ACC112 (cell line): ENCODE data around the gene WNK2.

ENCODE experiments used
- H2AFZ ChIP-seq: fragments of 200-600 bp; sonication (generic); one replicate; pipeline ENCODE4 v1.6.0; 2017; ENCODE audit warnings: antibody characterized with exemption, low read length; ENCODE audit not compliant: unreplicated experiment
- H3K27ac ChIP-seq: fragments of 200-600 bp; sonication (generic); 2 replicates; pipeline ENCODE4 v1.5.1; 2014; ENCODE audit warnings: low read depth, mild to moderate bottlenecking, antibody characterized with exemption, low read length, moderate library complexity
- H3K27me3 ChIP-seq: fragments of 200-600 bp; sonication (generic); 2 replicates; pipeline ENCODE4 v1.6.1; 2014; ENCODE audit warnings: mild to moderate bottlenecking, antibody characterized with exemption, low read length, moderate library complexity, mixed read lengths; ENCODE audit not compliant: insufficient read depth
- H3K36me3 ChIP-seq: fragments of 200-600 bp; sonication (generic); 2 replicates; pipeline ENCODE4 v1.6.1; 2016; ENCODE audit warnings: mild to moderate bottlenecking, antibody characterized with exemption, low read length, moderate library complexity, mixed read lengths; ENCODE audit not compliant: insufficient read depth
- H3K4me1 ChIP-seq: fragments of 200-600 bp; sonication (generic); one replicate; pipeline ENCODE4 v1.6.1; 2016; ENCODE audit warnings: low read length, mixed read lengths; ENCODE audit not compliant: insufficient read depth, unreplicated experiment, control insufficient read depth
- H3K4me3 ChIP-seq: fragments of 200-600 bp; sonication (generic); 2 replicates; pipeline ENCODE4 v1.5.1; 2014; ENCODE audit warnings: mild to moderate bottlenecking, low read depth, low read length
- H3K79me2 ChIP-seq: fragments of 200-600 bp; sonication (generic); one replicate; pipeline ENCODE4 v1.6.0; 2016; ENCODE audit warnings: low read length; ENCODE audit not compliant: control insufficient read depth, unreplicated experiment, insufficient read depth

Gene WNK2

DNA sequence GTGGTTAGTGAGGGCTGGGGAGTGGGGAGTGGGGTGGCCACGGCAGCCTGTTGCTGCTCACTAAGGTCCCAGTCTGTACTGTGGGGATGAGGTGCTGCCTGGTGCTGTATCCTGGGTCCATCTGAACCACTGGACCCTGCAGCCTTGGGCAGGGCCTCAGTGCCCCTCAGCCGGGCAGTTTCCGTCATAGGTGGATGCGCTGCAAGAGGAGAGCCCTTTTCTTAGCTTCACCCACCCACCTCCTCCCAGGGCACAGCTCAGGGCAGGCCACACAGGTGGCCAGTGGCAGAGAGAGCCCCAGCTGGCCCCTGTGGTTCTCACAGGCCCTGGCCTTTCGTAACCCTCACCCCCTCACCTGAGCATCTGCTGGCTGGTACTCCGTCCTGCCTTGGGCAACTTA lies 46.2 kb downstream of the WNK2 start:
- no peaks in the 10 kb centered on the region for H3K4me1 ChIP-seq

DNA sequence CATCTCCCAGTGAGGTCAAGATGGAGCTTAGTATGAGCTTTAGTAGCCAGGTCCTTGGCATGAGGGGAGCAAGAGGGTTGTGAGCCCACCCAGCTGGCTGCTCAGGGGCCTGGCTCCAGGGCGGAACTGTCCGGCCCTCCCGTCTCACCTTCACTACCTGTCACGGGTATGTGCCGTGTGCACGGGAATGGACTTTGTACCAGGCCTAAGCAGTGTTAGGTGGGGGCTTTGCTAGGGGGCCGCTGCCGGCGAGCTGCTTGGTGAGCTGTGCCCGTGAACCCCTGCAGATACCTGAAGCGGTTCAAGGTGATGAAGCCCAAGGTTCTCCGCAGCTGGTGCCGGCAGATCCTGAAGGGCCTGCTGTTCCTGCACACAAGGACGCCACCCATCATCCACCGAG lies 46.7 kb downstream of the WNK2 start:
- Histone ChIP-seq H3K27me3 (peaks cover 3% of the 10 kb centered on the region; the same call in 1 of the 2 replicates), H3K27ac (no peak overlapping the region), H3K79me2 (no peaks in the 10 kb centered on the region)

More for the DNA sequence above, 46.2 kb downstream of the WNK2 start:
- H3K27ac ChIP-seq = no peak overlapping the region
- H3K27me3 ChIP-seq = peaks cover 3% of the 10 kb centered on the region; the same call in 1 of the 2 replicates
- H3K4me3 ChIP-seq = no peak overlapping the region
- no peaks in the 10 kb centered on the region for H3K36me3 ChIP-seq
- no peaks in the 10 kb centered on the region for H3K79me2 ChIP-seq
- H2AFZ ChIP-seq = no peak overlapping the region

DNA sequence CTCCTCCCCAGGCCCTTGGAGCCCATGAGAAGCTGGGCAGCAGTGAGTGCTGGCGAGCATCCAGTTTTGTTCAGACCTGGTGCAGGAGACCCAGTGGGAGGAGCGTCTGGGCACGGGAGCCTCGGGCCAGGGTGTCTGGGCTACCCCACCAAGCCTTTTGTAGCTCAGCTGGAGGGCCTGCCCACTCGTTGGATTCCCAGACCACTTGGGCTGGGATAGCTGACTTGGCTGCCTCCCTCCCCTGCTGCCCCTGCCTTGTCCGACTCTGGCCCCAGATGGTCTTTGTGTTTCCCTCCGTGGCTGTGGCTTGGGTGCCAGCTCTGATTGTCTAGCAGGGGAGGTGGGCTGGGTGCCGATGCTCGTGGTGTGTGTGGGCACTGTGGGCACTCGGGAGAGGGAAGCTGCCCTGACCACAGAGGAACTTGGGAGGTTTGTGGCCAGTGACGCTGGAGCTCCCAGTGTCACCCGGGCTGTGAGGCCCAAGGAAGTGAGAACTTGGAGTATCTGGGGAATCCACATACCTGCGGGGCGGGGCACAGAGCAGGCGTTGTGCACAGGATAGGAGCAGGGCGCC lies 47.3 kb downstream of the WNK2 start:
- no peaks in the 10 kb centered on the region for H3K4me1 ChIP-seq
- peaks cover 3% of the 10 kb centered on the region; the same call in 1 of the 2 replicates for H3K27me3 ChIP-seq
- no peak overlapping the region for H2AFZ ChIP-seq
- no peaks in the 10 kb centered on the region for H3K79me2 ChIP-seq
- H3K4me3 ChIP-seq = no peak overlapping the region
- H3K27ac ChIP-seq = no peak overlapping the region
- H3K36me3 ChIP-seq = no peaks in the 10 kb centered on the region

More for the DNA sequence above, 46.7 kb downstream of the WNK2 start:
- Histone ChIP-seq H3K36me3 (no peaks in the 10 kb centered on the region), H3K4me3 (no peak overlapping the region), H2AFZ (no peak overlapping the region), H3K4me1 (no peaks in the 10 kb centered on the region)

DNA sequence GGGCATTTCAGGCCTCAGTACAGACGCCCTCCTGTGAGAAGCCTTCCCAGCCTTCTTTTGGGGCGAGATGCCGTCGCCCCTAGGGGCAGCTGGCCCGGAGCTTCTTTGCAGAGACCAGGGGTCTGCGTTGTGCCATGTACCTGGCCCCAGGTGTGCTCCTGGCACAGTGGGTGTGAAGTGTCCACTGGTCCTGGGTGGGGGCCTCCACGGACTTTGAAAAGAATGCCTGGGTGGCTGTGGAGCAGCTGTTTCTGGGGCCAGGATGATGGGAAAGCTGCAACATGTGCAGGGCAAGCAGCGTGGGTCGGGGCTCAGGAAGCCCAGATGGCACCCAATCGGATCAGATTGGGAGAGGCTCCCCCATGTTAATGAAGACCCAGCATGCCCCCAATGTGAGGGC lies 47.8 kb downstream of the WNK2 start:
- Histone ChIP-seq H3K4me1 (no peaks in the 10 kb centered on the region), H3K27me3 (peaks cover 7% of the 10 kb centered on the region; the same call in 1 of the 2 replicates), H3K4me3 (no peak overlapping the region), H3K79me2 (no peaks in the 10 kb centered on the region), H3K27ac (no peak overlapping the region), H3K36me3 (no peaks in the 10 kb centered on the region), H2AFZ (no peak overlapping the region)

DNA sequence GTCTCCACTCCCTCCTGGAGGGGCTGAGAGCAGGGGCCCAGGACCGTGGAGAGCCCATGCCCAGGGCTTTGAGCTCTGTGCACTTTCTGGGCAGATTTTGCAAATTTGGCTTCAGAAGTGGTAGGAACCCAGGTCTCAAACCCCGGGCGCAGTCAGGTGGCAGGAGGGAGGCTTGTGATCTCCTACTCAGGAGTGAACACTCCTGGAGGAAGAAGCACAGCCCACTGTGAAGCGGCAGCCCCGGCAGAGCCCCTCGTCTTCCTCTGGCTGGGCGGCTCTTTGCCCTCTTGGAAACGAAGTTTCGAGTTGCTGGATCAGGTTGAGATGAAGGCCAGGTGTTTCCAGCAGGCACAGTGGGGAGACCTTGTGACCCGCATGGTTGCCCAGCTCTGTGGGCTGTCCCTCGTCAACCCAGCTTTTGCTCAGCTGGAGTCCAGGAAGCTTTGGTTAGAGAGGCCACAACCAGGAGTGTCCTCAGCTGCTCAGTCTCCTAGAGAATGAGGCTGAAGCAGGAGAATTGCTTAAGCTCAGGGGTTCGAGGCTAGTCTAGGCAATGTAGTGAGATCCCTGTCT lies 48.5 kb downstream of the WNK2 start:
- no peaks in the 10 kb centered on the region for H3K79me2 ChIP-seq
- no peaks in the 10 kb centered on the region for H3K36me3 ChIP-seq
- H3K27ac ChIP-seq = no peak overlapping the region
- no peaks in the 10 kb centered on the region for H3K4me1 ChIP-seq
- H3K27me3 ChIP-seq = peaks cover 12% of the 10 kb centered on the region; the same call in 1 of the 2 replicates
- H2AFZ ChIP-seq = no peak overlapping the region
- H3K4me3 ChIP-seq = no peak overlapping the region

DNA sequence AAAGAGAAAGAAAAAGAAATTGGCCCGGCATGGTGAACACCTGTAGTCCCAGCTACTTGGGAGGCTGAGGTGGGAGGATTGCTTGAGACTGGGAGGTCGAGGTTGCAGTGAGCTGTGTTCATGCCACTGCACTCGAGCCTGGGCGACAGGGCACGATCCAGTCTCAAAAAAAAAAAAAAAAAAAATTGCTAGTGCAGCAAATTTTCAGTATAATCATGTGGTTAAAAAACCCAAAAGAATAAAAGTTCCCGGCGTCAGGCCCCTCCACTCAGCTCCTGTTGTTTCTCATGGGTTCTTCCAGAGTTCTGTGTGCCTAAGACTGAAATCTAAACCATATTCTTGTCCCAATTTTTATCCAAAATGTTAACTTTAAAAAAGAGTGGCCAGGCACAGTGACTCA lies 49.1 kb downstream of the WNK2 start:
- no peaks in the 10 kb centered on the region for H3K4me1 ChIP-seq
- no peaks in the 10 kb centered on the region for H3K79me2 ChIP-seq
- H3K36me3 ChIP-seq = no peaks in the 10 kb centered on the region
- H3K27ac ChIP-seq = no peak overlapping the region
- H3K27me3 ChIP-seq = peaks cover 15% of the 10 kb centered on the region; the same call in 1 of the 2 replicates
- H3K4me3 ChIP-seq = no peak overlapping the region
- no peak overlapping the region for H2AFZ ChIP-seq

DNA sequence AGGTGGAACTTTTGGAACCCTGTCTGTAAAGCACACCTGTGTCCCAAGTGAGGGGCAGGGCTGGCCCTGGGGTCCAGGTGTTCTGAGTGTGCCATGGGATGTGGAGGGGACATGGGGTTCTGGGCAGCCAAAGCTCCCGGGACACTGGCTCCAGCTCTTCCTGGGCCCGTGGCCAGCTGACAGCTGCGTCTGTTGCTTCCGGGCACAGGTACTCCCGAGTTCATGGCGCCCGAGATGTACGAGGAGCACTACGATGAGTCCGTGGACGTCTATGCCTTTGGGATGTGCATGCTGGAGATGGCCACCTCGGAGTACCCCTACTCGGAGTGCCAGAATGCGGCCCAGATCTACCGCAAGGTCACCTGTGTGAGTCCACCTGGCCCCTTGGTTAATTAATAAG lies 50.7 kb downstream of the WNK2 start:
- no peaks in the 10 kb centered on the region for H3K4me1 ChIP-seq
- no peak overlapping the region for H3K4me3 ChIP-seq
- H3K79me2 ChIP-seq = no peaks in the 10 kb centered on the region
- no peak overlapping the region for H3K27ac ChIP-seq
- peaks cover 15% of the 10 kb centered on the region; the same call in 1 of the 2 replicates for H3K27me3 ChIP-seq
- H2AFZ ChIP-seq = no peak overlapping the region
- no peaks in the 10 kb centered on the region for H3K36me3 ChIP-seq

DNA sequence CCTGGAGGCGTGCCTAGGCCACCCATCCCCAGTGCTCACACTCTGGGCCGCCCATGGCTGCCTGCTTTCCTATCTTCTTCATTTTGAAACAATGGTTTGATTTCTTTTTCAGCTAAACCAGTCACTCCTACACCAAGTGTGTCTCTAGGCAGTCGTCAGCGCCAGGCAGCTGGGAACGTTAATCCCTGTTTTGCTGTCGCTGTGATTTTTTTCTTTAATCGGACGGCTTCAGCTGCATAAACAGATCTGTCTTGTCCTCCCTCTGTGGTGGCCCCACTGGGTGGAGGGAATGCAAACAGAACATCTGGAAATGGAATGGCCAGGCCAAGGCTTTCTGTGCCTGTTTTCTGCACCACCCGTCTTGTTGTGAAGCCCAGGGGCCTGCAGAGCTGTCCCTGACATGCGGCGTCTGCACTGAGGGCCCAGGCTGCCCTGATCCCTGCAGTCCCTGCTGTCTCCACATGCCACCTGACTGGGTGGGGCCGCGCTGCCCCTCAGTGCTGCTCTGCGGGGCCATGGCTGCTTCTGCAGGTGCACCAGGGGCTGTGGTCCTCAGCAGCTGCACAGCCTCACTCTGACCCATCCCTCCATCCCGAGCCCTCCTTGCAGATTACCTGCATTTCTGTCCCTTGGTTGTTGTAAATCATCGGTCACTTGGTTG lies 51.5 kb downstream of the WNK2 start:
- H3K4me3 ChIP-seq = no peak overlapping the region
- H3K4me1 ChIP-seq = no peaks in the 10 kb centered on the region
- H3K36me3 ChIP-seq = no peaks in the 10 kb centered on the region
- no peak overlapping the region for H3K27ac ChIP-seq
- no peak overlapping the region for H2AFZ ChIP-seq
- H3K27me3 ChIP-seq = peaks cover 15% of the 10 kb centered on the region; the same call in 1 of the 2 replicates
- no peaks in the 10 kb centered on the region for H3K79me2 ChIP-seq

DNA sequence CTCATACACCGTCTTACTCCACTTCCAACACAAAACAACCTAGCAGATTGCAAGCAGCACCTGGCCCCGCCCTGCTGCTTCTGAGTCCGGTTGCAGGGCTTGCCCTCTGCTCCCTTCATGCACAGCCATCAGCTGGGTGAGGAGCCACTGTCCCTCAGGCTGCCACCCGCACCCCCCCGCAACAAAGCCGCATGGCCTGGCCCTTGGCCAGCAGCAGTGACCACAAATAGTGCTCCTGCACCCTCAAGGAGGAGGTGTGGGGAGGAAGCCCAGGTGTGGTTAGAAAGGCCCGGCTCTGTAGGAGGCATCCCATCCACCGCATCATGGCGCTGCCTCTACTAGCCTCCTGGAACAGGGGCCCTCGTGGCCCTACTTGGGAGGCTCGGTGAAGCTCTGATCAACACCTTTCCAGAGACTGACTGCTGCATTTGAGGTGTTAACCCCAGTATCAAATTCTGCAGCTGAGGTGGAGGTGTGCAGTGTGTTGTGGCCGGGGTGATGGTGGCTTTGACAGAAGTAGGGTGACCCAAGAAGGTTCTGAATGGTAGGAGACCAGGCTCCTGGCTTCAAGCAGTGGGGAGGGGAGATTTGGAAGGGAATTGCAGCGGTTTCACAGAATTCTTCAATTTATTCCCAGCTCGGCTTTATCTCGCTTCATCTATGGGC lies 52.7 kb downstream of the WNK2 start:
- H3K27ac ChIP-seq = no peak overlapping the region
- no peak overlapping the region for H3K4me3 ChIP-seq
- H3K4me1 ChIP-seq = no peaks in the 10 kb centered on the region
- H2AFZ ChIP-seq = no peak overlapping the region
- peaks cover 15% of the 10 kb centered on the region; the same call in 1 of the 2 replicates for H3K27me3 ChIP-seq
- no peaks in the 10 kb centered on the region for H3K79me2 ChIP-seq
- no peaks in the 10 kb centered on the region for H3K36me3 ChIP-seq

DNA sequence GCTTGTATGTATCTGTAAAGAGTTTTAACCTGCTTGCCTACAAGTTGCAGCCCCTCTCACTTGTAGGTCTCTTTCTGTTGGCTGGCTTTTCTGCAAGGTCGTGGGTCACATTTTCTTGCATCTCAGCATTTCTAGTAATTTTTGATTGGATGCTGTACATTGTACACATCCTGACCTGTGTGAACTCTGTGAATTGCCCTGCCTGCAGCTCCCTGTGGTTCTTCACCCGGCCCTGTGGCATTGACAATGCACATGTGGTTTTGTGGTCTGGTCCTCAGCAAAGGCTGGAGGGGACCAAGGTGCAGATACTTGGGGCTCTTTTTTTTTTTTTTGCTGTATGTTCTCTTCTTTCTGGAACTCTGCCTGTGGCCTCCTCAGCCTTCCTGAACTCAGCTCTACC lies 53.6 kb downstream of the WNK2 start:
- Histone ChIP-seq H2AFZ (no peak overlapping the region), H3K4me1 (no peaks in the 10 kb centered on the region), H3K27ac (no peak overlapping the region), H3K27me3 (peaks cover 15% of the 10 kb centered on the region; the same call in 1 of the 2 replicates), H3K36me3 (no peaks in the 10 kb centered on the region), H3K4me3 (no peak overlapping the region), H3K79me2 (no peaks in the 10 kb centered on the region)
